Activated CD4-positive, alpha-beta T cell treated with anti-CD3 and anti-CD28 coated beads, Interleukin-2, amount 50 U/mL, for 16 hours (primary cell): ENCODE data around the gene ZNF385B.
A peak's percentile ranks its signal among the peaks of the same experiment; 100 is the strongest.

Source experiments
- DNase-seq: peaks from one replicate; pipeline ENCODE4 v3.0.0-alpha.2; 2020

The ZNF385B gene

DNA sequence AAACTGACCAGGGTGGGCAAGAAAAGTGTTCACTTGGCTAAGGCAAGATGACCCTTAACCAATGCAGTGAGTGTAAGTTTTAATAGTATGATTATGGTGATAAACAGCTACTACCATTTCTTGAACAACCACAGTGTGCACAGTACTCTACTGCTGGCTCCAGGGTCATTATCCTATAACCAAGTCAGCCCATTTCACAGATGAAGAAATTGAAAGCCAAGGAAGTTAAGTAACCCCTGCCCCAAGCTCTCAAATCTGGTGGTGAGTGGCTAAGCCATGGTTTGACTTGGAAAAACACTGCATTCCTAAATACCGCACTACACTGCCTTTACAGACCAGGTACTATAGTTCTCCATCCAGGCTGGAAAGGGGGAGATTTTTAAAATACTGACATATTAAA is 5.7 kb downstream of the ZNF385B start:
- DNase-seq = no peak

DNA sequence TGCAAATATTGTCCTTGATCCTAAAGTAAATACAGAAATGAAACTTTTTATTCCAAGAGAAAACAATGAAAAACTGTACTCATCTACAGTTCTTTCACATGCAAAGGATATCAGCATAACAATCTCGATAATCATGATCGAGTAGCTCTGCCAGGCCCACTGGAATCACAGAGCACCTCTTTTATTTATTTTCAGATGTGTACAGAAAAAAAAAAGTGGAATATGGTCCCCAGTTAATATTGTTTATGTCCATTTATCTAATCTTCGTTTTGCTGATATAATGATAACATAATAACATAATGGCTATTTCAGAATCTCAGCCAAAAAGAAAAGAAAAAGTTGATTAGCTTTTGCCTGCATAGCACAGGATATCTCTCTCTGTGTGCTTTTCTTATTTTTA is 6.5 kb downstream of the ZNF385B start:
- DNase-seq = no peak

DNA sequence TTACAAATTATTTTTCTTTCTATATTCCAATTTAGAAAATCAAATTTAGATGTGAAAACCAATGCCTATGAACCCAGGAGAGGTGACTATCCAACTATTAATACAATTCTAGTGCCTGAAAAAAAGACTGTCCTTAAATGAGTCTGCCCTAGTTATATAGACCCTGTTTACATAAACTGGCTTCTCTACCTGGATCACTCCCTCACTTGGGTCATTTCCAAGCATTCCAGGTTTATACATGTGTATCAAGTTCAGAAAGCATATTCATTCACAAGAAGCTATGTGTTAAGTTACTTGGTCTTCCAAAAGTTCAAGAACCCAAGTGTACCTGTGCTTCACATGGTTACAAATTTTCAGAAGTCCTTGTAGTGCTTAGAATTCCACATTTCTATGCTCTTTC is 8.3 kb downstream of the ZNF385B start:
- no peak for DNase-seq

- DNase-seq = no peak
Measured at GRCh38 chr2:179850188-179850587, 11.2 kb downstream of the ZNF385B start.

- DNase-seq = no peak
Measured at GRCh38 chr2:179849719-179850118, 11.7 kb downstream of the ZNF385B start.

GRCh38 chr2:179843541-179843940 is 17.9 kb downstream of the ZNF385B start:
- DNase-seq = no peak

GRCh38 chr2:179842498-179843153 is 18.8 kb downstream of the ZNF385B start:
- DNase-seq = peak; percentile 10

DNA sequence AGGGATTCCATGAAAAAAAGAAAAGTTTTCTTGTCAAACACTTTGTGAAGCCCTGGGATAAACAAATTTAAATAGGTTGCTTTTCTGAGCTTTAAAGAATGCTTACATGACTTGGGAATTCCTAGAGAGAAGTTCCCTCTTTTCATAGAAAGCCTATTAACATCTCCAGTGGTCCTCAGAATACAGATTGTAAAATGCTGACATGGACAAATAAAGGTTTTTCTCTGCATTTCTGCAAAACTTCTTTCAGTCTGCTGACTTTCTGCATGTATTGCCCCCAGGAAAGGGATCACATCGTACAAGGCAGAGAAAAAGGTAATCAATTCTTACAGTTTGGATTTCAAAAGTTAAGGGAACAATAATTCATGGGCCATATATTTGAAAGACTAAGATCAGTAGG is 20.6 kb downstream of the ZNF385B start:
- DNase-seq = no peak

DNA sequence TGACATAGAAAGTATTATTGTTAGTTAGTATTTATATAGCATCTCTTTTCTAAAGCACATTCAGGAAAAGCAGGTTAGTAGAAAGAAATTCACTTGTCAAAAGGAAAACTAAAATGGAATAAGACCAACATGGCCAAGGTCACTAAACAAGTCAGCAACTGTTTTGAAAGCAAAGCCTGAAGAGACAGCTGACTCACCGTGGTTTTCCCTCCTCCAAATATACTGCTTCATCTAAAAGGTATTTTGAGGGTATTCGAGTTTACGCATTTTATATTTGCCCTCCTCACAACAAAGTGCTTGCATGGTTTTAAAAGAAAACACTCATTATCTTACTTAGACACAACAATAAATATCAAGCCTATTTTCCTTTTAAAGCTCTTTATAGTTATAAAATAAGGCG is 24.0 kb downstream of the ZNF385B start:
- DNase-seq = no peak

- no peak for DNase-seq
Measured at GRCh38 chr2:179830043-179830787, 31.2 kb downstream of the ZNF385B start.

GRCh38 chr2:179826297-179826696 is 35.1 kb downstream of the ZNF385B start:
- DNase-seq = no peak

DNA sequence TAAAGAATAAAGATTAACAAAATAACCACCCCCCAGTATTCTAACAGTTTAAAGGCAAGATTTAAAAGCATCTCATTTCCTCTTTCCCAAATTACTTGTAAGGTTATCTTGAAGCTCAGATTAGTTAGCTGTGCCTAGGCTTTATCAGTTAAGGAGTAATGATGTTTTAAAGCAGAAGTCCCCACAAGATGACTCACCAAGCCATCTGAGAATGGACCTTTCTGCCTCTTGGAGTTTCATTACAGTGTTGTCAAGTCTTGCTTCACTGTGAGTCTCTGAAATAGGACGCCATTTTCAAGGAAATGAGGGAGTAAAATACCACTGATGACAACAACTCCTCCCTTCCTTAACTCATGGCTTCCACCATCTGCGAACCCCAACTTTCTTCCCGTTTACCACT is 35.9 kb downstream of the ZNF385B start:
- DNase-seq = no peak

- DNase-seq = no peak
Measured at GRCh38 chr2:179824961-179825360, 36.5 kb downstream of the ZNF385B start.

DNA sequence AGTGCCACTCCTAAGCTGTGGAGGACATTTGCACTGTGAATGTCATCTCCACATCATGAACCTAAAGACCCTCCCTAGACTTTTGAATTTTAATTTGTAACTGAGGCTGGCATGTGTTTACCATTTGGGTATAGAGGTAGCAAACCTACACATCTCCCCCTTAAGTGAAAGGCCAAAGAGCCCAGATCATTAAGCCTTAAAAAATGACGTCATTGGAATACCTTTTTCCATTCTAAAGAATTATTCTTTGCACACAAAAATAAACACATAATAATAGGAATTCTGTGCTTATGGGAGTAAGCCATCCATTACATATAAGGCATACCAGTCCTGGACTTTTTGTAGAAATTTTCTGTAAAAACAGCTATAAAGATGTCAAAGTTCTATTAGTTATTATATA is 38.9 kb downstream of the ZNF385B start:
- no peak for DNase-seq

DNA sequence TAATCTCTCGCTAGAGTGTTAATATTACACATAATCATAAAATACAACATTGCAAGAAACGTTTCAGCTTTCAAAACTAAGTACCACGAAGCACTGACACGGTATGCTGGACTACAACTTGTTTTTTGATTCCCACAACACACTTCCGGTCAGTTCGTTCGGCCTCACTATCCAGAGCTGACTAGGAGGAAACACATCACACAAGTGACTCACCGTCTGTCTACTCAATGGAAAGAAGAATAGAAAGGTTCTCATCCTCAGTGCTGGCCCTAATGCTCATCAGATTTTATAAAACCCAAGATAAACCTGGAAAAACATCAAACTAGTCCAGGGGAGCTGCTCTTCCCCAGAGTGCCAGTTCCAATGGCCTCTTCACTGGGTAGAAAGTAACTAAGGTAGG is 42.9 kb downstream of the ZNF385B start:
- no peak for DNase-seq

DNA sequence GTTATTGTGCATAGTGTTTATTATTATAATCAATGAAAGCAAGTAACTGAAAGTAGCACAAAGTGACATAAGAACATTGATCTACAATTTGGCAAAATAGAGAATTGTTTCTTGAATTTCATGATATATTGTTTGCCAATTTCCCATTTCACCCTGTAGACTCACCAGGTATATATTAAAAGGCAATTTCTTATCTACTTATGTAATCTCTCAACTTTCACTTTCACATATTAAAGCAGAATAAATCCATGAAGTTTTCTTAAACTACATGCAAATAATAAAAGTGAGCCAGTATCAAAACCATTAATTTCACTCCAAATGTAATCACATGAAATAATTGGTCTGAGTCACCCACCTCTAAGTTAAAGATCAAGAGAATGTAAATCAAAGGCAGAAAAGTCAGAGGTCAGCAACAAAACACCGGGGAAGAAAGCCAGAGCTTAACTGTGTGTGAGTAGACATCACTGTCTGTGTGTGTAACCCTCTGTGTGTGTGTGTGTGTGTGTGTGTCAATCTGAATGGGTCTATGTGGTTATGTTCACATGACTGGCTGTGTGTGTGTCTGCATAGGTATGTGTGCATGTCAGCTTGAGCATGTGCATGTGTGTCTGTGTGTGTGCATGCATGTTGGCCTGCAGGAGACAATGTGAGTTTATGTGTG is 44.1 kb downstream of the ZNF385B start:
- no peak for DNase-seq

DNA sequence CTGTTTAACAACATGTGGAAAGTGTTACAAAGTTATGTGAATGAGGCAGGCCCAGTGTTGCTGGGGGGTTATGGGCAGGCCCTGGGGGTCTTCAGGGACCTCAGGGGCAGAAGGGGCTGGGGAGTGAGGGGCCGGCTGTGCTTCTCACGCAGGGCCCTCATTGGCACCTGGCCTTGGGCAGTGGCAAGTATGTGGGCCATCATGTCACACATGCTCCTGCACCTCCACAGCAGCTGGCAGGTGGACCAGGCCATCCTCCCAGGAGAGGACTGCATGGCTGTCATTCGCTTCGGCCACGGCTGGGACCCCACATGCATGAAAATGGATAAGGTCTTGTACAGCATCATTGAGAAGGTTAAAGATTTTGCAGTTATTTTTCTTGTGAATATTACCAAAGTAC is 47.4 kb downstream of the ZNF385B start:
- no peak for DNase-seq

DNA sequence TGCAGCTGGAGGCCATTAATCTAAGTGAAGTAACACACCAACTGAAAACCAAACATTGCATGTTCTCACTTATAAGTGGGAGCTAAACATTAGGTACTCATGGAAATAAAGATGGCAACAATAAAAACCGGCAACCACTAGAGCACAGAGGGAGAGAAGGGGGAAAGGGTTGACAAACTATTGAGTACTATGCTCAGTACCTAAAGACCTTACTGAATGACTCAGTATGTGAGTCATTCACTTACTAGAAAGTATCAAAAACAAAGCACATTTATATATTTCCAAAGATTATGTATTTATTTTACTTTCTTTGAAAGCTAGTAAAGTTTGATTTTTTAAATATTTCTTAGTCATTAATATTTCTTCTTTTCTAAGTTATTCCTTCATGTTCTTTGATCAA is 48.9 kb downstream of the ZNF385B start:
- no peak for DNase-seq

DNA sequence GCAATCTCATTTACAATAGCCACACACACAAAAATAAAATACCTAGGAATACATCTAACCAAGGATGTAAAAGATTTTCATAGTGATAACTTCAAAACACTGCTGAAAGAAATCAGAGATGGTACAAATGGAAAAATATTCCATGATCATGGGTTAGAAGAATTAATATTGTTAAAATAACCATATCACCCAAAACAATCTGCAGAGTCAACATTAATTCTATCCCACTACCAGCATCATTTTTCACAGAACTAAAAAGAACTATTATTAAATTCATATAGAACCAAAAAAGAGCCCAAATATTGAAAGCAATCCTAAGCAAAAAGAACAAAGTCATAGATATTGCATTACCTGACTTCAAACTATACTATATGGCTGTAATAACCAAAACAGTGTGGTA is 50.4 kb downstream of the ZNF385B start:
- no peak for DNase-seq

- no peak for DNase-seq
Measured at GRCh38 chr2:179809606-179810005, 51.8 kb downstream of the ZNF385B start.

GRCh38 chr2:179805001-179805400 is 56.4 kb downstream of the ZNF385B start:
- DNase-seq = no peak

GRCh38 chr2:179804206-179804605 is 57.2 kb downstream of the ZNF385B start:
- DNase-seq = no peak

DNA sequence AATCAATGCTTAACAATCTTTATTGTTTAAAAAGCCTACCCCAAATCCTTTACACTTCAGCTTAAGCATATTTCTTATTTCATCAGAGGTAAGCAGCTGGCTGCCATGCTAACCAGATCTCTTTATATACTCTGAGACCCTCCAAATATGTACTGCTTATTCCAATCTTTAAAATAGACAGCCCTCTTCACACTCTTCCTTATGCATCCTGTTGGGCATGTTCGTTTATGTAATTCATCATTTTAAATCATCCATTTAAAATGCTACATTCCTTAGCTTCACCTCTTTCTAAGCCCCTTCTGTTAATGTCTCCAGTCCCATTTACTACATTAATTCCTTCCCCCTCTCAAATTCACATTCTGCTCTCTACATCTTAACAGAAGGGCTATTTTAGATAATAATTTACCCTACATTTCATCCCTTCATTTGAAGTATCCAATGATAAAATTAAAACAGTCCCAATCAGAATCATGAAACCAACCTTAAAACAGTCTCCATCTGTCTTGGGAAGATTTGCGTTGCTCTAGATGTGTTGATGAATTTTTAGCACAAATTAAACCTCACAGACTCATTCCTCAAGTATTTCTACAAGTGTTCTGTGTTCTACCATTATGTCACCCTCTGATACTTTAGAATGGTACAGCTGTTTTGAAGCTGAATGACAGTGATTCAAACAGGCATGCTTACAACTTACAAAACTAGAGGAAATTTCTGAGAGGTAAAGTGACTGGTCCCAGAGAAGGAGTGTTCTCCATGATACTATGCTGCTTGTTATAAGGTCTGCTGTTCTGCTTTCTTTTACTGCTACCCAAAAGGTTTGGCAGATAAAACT is 59.1 kb downstream of the ZNF385B start:
- DNase-seq = no peak
